ENCODE measurements around the gene IMPACT. TPM values are rescaled to one million over a fixed set of nuclear protein-coding genes. Genes with fewer than 3 reads are reported as not detected.

Gene IMPACT
- total and polyA plus RNA-seq, 2 of the 8 experiments (the other 6 are each of a cell fraction or from before 2014, with no cell fraction given) = 31.1 to 44.6 TPM

DNA sequence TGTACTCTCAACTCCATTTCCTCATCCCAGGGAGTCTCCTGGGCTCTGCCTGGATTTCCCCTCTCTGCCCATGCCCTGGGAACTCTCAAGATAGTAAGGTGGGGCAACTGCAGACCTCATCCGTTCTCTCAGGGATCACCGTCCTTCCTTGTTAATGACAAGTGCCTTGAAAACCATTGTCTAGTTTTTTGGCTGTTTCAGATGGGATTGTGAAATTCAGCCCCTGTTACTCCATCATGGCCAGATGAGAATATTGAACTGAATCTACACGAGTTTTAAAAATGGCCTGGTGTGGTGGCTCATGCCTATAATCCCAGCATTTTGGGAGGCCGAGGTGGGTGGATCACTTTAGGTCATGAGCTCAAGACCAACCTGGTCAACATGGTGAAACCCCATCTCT, 33.3 kb downstream of the IMPACT start (continued):
- no peak for TF ChIP-seq HDAC2 (IDR thresholded peaks at IDR 0.05; ENCODE audit: borderline replicate concordance in 1 of 2, low read depth in 2 of 2, low read length in 2 of 2)
- TF ChIP-seq, protein P1, sequence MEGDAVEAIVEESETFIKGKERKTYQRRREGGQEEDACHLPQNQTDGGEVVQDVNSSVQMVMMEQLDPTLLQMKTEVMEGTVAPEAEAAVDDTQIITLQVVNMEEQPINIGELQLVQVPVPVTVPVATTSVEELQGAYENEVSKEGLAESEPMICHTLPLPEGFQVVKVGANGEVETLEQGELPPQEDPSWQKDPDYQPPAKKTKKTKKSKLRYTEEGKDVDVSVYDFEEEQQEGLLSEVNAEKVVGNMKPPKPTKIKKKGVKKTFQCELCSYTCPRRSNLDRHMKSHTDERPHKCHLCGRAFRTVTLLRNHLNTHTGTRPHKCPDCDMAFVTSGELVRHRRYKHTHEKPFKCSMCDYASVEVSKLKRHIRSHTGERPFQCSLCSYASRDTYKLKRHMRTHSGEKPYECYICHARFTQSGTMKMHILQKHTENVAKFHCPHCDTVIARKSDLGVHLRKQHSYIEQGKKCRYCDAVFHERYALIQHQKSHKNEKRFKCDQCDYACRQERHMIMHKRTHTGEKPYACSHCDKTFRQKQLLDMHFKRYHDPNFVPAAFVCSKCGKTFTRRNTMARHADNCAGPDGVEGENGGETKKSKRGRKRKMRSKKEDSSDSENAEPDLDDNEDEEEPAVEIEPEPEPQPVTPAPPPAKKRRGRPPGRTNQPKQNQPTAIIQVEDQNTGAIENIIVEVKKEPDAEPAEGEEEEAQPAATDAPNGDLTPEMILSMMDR (IDR thresholded peaks at IDR 0.05; ENCODE audit: control extremely low read depth in 1 of 3, insufficient read depth in 1 of 3, low read depth in 1 of 3, low read length in 3 of 3) = no peak

All from H1 (cell line).